HG02571 (cell line): ENCODE results near the gene RBM19.

ENCODE experiments used
- ATAC-seq: cut with Tn5 transposase; IDR thresholded peaks from one replicate; pipeline ENCODE4 v1.9.1; 2021; ENCODE audit warnings: mild to moderate bottlenecking, moderate library complexity; ENCODE audit not compliant: unreplicated experiment

Gene RBM19

GRCh38 chr12:113837528-113838296 is 128.4 kb downstream of the RBM19 start:
- no peak for ATAC-seq

GRCh38 chr12:113837084-113837483 is 129.0 kb downstream of the RBM19 start:
- no peak for ATAC-seq

- ATAC-seq = no peak
Observed at GRCh38 chr12:113835896-113836295, 130.2 kb downstream of the RBM19 start.

- ATAC-seq = no peak
Observed at GRCh38 chr12:113835433-113835832, 130.7 kb downstream of the RBM19 start.

- ATAC-seq = no peak
Observed at GRCh38 chr12:113833422-113833821, 132.7 kb downstream of the RBM19 start.

- no peak for ATAC-seq
Observed at GRCh38 chr12:113831476-113831875, 134.6 kb downstream of the RBM19 start.

- ATAC-seq = no peak
Observed at GRCh38 chr12:113831016-113831415, 135.1 kb downstream of the RBM19 start.

GRCh38 chr12:113829212-113829611 is 136.9 kb downstream of the RBM19 start:
- no peak for ATAC-seq

GRCh38 chr12:113827539-113828114 is 138.5 kb downstream of the RBM19 start:
- no peak for ATAC-seq

GRCh38 chr12:113826805-113827538 is 139.2 kb downstream of the RBM19 start:
- ATAC-seq = no peak

- ATAC-seq = no peak
Observed at GRCh38 chr12:113825705-113826104, 140.4 kb downstream of the RBM19 start.

- no peak for ATAC-seq
Observed at GRCh38 chr12:113823816-113824215, 142.3 kb downstream of the RBM19 start.

- ATAC-seq = no peak
Observed at GRCh38 chr12:113823016-113823415, 143.1 kb downstream of the RBM19 start.

GRCh38 chr12:113820842-113821241 is 145.3 kb downstream of the RBM19 start:
- no peak for ATAC-seq

GRCh38 chr12:113820309-113820708 is 145.8 kb downstream of the RBM19 start:
- no peak for ATAC-seq

GRCh38 chr12:113819495-113819894 is 146.6 kb downstream of the RBM19 start:
- no peak for ATAC-seq

- ATAC-seq = no peak
Observed at GRCh38 chr12:113818833-113819232, 147.3 kb downstream of the RBM19 start.

- no peak for ATAC-seq
Observed at GRCh38 chr12:113818283-113818682, 147.8 kb downstream of the RBM19 start.

GRCh38 chr12:113816866-113817265 is 149.3 kb downstream of the RBM19 start:
- no peak for ATAC-seq

GRCh38 chr12:113815031-113815430 is 151.1 kb downstream of the RBM19 start:
- ATAC-seq = no peak

- ATAC-seq = no peak
Observed at GRCh38 chr12:113813229-113813541, 152.9 kb downstream of the RBM19 start.
